NOMO-1 treated with DMSO at 0.1 percent for 48 hours (cell line): ENCODE data around the gene ARHGAP8.
"Not testable (repeated sequence)": the region's sequence is repeated elsewhere in the genome, so short reads cannot be mapped to it uniquely, and the experiment has no call there.

Experiments used
- DNase-seq: peaks from one replicate; lab custom pipeline; 2025; ENCODE audit not compliant: unreplicated experiment; lab: John Stamatoyannopoulos, UW

The ARHGAP8 gene

GRCh38 chr22:44884562-44884961 lies 132.2 kb downstream of the ARHGAP8 start:
- no peak for DNase-seq

GRCh38 chr22:44884968-44885805 lies 132.8 kb downstream of the ARHGAP8 start:
- DNase-seq: no peak

GRCh38 chr22:44885806-44886360 lies 133.5 kb downstream of the ARHGAP8 start:
- no peak for DNase-seq

- no peak for DNase-seq
These were observed 135.6 kb downstream of the ARHGAP8 start for GRCh38 chr22:44887941-44888366.

GRCh38 chr22:44888491-44889254 lies 136.3 kb downstream of the ARHGAP8 start:
- DNase-seq: no peak

GRCh38 chr22:44889255-44889878 lies 137.0 kb downstream of the ARHGAP8 start:
- DNase-seq: no peak

- DNase-seq: no peak
These were observed 138.3 kb downstream of the ARHGAP8 start for GRCh38 chr22:44890416-44891292.

GRCh38 chr22:44891293-44891747 lies 138.9 kb downstream of the ARHGAP8 start:
- DNase-seq: no peak

GRCh38 chr22:44891791-44892190 lies 139.4 kb downstream of the ARHGAP8 start:
- DNase-seq: no peak

GRCh38 chr22:44892243-44892642 lies 139.9 kb downstream of the ARHGAP8 start:
- DNase-seq: no peak

- DNase-seq: no peak
These were observed 140.7 kb downstream of the ARHGAP8 start for GRCh38 chr22:44892803-44893730.

- DNase-seq: no peak
These were observed 141.3 kb downstream of the ARHGAP8 start for GRCh38 chr22:44893731-44894080.

GRCh38 chr22:44894321-44894720 lies 141.9 kb downstream of the ARHGAP8 start:
- no peak for DNase-seq

- no peak for DNase-seq
These were observed 142.4 kb downstream of the ARHGAP8 start for GRCh38 chr22:44894782-44895181.

GRCh38 chr22:44895296-44896055 lies 143.1 kb downstream of the ARHGAP8 start:
- no peak for DNase-seq

- DNase-seq: no peak
These were observed 145.9 kb downstream of the ARHGAP8 start for GRCh38 chr22:44898236-44898635.

GRCh38 chr22:44901301-44901700 lies 148.9 kb downstream of the ARHGAP8 start:
- no peak for DNase-seq

- not testable (repeated sequence) for DNase-seq
These were observed 150.8 kb downstream of the ARHGAP8 start for GRCh38 chr22:44903164-44903563.
